GM12872 (cell line): ENCODE data around the gene STX11.

Source experiments
- TF ChIP-seq, protein P1 (sequence below): IDR thresholded peaks from 3 replicates; pipeline ENCODE4 v1.5.1; 2011; ENCODE audit warnings: low read depth, mild to moderate bottlenecking, low read length, moderate library complexity; ENCODE audit not compliant: insufficient read depth

STX11 gene

GRCh38 chr6:144159223-144159622, 8.9 kb downstream of the STX11 start:
- TF ChIP-seq, protein P1, sequence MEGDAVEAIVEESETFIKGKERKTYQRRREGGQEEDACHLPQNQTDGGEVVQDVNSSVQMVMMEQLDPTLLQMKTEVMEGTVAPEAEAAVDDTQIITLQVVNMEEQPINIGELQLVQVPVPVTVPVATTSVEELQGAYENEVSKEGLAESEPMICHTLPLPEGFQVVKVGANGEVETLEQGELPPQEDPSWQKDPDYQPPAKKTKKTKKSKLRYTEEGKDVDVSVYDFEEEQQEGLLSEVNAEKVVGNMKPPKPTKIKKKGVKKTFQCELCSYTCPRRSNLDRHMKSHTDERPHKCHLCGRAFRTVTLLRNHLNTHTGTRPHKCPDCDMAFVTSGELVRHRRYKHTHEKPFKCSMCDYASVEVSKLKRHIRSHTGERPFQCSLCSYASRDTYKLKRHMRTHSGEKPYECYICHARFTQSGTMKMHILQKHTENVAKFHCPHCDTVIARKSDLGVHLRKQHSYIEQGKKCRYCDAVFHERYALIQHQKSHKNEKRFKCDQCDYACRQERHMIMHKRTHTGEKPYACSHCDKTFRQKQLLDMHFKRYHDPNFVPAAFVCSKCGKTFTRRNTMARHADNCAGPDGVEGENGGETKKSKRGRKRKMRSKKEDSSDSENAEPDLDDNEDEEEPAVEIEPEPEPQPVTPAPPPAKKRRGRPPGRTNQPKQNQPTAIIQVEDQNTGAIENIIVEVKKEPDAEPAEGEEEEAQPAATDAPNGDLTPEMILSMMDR = no peak

- TF ChIP-seq, protein P1 = no peak
These were observed 9.4 kb downstream of the STX11 start for GRCh38 chr6:144159742-144160141.

- TF ChIP-seq, protein P1 = no peak
These were observed 10.2 kb downstream of the STX11 start for GRCh38 chr6:144160431-144161005.

GRCh38 chr6:144161975-144162374, 11.7 kb downstream of the STX11 start:
- TF ChIP-seq, protein P1 = no peak

DNA sequence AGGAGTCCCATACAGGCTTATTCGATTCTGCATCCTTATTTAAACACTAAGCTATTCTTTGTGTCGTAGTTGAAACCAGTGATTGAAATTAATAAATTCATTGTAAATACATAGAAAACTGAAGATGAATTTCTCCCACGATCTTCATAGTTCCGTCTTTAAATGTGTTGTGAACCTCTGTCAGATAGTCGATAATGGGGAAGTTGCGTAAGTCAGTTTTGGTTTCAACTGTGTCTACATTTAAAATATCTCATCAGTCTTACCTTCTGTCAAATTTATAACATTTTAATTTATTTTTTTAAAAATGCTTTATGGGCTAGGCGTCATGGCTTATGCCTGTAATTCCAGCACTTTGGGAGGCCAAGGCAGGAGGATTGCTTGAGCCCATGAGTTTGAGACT, 12.7 kb downstream of the STX11 start:
- TF ChIP-seq, protein P1 = no peak

DNA sequence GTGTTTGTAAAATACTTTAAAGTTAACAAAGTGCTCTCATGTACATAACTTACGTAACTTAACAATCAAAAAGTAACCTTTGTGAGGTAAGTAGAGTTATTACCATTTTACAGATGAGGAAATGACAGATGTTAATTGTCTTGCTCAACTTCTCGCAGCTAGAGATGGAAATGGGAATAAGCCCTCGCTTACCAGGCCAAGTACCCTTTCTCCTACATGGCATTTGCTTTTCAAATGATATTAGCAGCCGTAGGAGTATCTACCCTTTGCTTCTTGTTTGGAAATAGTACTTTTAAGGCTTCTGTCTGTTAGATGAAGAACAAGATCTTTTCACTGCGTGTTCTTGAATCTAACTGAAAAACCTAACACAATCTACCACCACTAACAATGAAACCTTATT, 15.5 kb downstream of the STX11 start:
- TF ChIP-seq, protein P1 = no peak

DNA sequence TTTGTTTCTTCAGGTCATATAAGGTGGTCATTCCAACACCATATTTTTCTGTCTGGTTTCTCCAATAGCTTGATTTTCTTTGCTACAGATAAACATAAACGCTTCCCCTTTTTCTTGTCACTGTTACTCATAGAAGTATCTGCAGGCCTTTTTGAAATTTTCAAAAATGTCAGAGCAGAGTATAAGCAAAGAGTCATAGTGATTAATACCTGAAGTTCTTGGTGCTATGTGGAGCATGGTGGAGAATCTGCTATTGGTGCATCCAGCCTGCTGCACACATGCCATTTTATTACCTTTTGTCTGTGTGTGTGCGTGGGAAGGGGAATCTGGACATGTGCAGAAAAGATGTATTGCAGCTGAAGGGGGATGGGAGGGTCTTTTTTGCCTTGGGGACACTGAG, 19.7 kb downstream of the STX11 start:
- TF ChIP-seq, protein P1 = no peak
